ENCODE results near the gene SH3PXD2A.

- TF ChIP-seq EZH2phosphoT487 (IDR thresholded peaks at IDR 0.05; ENCODE audit: unreplicated experiment) (no peak), CTCF (conservative IDR thresholded peaks at IDR 0.05; ENCODE audit: low read depth in 2 of 2) (peak; percentile 76), POLR2AphosphoS5 (IDR thresholded peaks at IDR 0.05; ENCODE audit: low read depth) (no peak), REST (IDR thresholded peaks at IDR 0.05; ENCODE audit: unreplicated experiment) (no peak), JUNB (IDR thresholded peaks at IDR 0.05; ENCODE audit: unreplicated experiment) (no peak), EZH2 (IDR thresholded peaks at IDR 0.05; ENCODE audit: low read depth, unreplicated experiment) (no peak), CREB1 (CRISPR knock-in tag; IDR thresholded peaks at IDR 0.05; ENCODE audit: low read depth) (no peak), ETS1 (IDR thresholded peaks at IDR 0.05) (no peak), STAT1 (IDR thresholded peaks at IDR 0.05; ENCODE audit: unreplicated experiment) (no peak)
Measured at GRCh38 chr10:103859161-103860086, 4.0 kb upstream of the SH3PXD2A start.
